ENCODE data around the gene KRTAP2-1. TPM values are rescaled to one million over a fixed set of nuclear protein-coding genes. Genes with fewer than 3 reads are reported as not detected.

The KRTAP2-1 gene
- total and polyA plus RNA-seq, 2 of the 8 experiments (the other 6 are each of a cell fraction or from before 2014, with no cell fraction given) = not detected

GRCh38 chr17:40997361-40997760 is 49.8 kb downstream of the KRTAP2-1 start:
- no peak overlapping the region for H2BK12ac ChIP-seq (ENCODE audit: low read depth, low read length)
- no peak overlapping the region for H2AK5ac ChIP-seq (ENCODE audit: low read depth, low read length)
- no peak overlapping the region for H3K4me2 ChIP-seq (ENCODE audit: insufficient read depth in 1 of 2, low read depth in 2 of 2, low read length in 2 of 2)
- no peak overlapping the region for H2AFZ ChIP-seq (ENCODE audit: low read length)
- no peak overlapping the region for H4K91ac ChIP-seq (replicated peaks; ENCODE audit: insufficient read length, low read length)
- FAIRE-seq (no peak), DNase-seq (ENCODE audit: low read depth in 1 of 2, low spot score in 2 of 2) (no peak)
- no peaks in the 10 kb centered on the region for H3K36me3 ChIP-seq (ENCODE audit: control insufficient read depth in 2 of 4, insufficient read depth in 4 of 4, low read length in 3 of 4)
- H3K27ac ChIP-seq (ENCODE audit: low read depth, low read length) = no peak overlapping the region
- no peaks in the 10 kb centered on the region for H3K79me2 ChIP-seq (ENCODE audit: control insufficient read depth in 1 of 2, insufficient read depth in 2 of 2, low read length in 2 of 2)
- H3K9ac ChIP-seq (replicated peaks in 1 of 4; ENCODE audit: extremely low read depth in 1 of 4, low read depth in 3 of 4, low read length in 3 of 4) = no peak overlapping the region
- H3K56ac ChIP-seq (replicated peaks; ENCODE audit: insufficient read length, low read depth, low read length) = no peak overlapping the region
- no peak overlapping the region for H3K4me3 ChIP-seq (ENCODE audit: extremely low read depth in 1 of 4, insufficient read depth in 2 of 4, low read depth in 3 of 4, low read length in 4 of 4)
- H2BK20ac ChIP-seq (ENCODE audit: low read length) = no peak overlapping the region
- H2BK15ac ChIP-seq (ENCODE audit: low read length) = no peak overlapping the region
- 97% methylated on average over 2 of the region's 2 CpGs; no CpG with 5 or more reads in 1 of the 2 experiments for WGBS, 2 experiments (ENCODE audit: extremely low coverage in 1 of 2, insufficient coverage in 1 of 2, insufficient read length in 1 of 2, insufficient replicate concordance in 2 of 2, low coverage in 1 of 2, low lambda C conversion rate in 2 of 2, missing lambda C conversion rate in 1 of 2)
- ChIA-PET CTCF (ENCODE audit: partially characterized antibody) (interaction anchor here (1.0 kb wide), 1 partner anchor 332 kb away, joined by 3 read pairs; no protein-coding TSS in a partner anchor), POLR2A (ENCODE audit: partially characterized antibody) (interaction anchor here (1.9 kb wide), 1 partner anchor 10 kb away, joined by 4 read pairs; no protein-coding TSS in a partner anchor)
- no peaks in the 10 kb centered on the region for H3K9me3 ChIP-seq (ENCODE audit: insufficient read depth in 2 of 2, low read depth in 1 of 2, low read length in 1 of 2)
- H3K14ac ChIP-seq (ENCODE audit: insufficient read length) = no peak overlapping the region
- H4K20me1 ChIP-seq (replicated peaks in 1 of 2; ENCODE audit: control insufficient read depth in 1 of 2, insufficient read depth in 2 of 2, low read length in 2 of 2) = no peaks in the 10 kb centered on the region
- H3K4me1 ChIP-seq (replicated peaks in 1 of 4; ENCODE audit: control insufficient read depth in 3 of 4, insufficient read depth in 4 of 4, low read length in 3 of 4) = peaks cover 0 to 2% (median 0%) of the 10 kb centered on the region in 4 experiments; a peak in 2 of 7 replicates
- no peak overlapping the region for H2BK120ac ChIP-seq (replicated peaks; ENCODE audit: low read depth, low read length)
- H4K5ac ChIP-seq (ENCODE audit: insufficient read length, low read depth, low read length) = no peak overlapping the region
- H3K4ac ChIP-seq (replicated peaks; ENCODE audit: insufficient read length, low read depth, low read length) = no peak overlapping the region
- no peaks in the 10 kb centered on the region for H3K23me2 ChIP-seq (ENCODE audit: low read depth, low read length)
- H3K18ac ChIP-seq (ENCODE audit: extremely low read depth, low read length) = no peak overlapping the region
- no peak overlapping the region for H3K23ac ChIP-seq (ENCODE audit: insufficient read length)
- H3K27me3 ChIP-seq (replicated peaks in 1 of 4; ENCODE audit: control insufficient read depth in 3 of 4, extremely low read depth in 1 of 4, insufficient read depth in 3 of 4, low read length in 3 of 4) = no peaks in the 10 kb centered on the region
- H4K8ac ChIP-seq (ENCODE audit: extremely low read depth, insufficient read depth, low read length) = no peak overlapping the region
- H2BK5ac ChIP-seq (ENCODE audit: low read depth, low read length) = no peak overlapping the region
- no peaks in the 10 kb centered on the region for H3K79me1 ChIP-seq (ENCODE audit: low read depth, low read length)
- TF ChIP-seq HDAC2 (IDR thresholded peaks at IDR 0.05; ENCODE audit: borderline replicate concordance in 1 of 2, low read depth in 2 of 2, low read length in 2 of 2) (no peak), NRF1 (IDR thresholded peaks at IDR 0.05; ENCODE audit: low read depth, low read length) (no peak), BACH1 (IDR thresholded peaks at IDR 0.05; ENCODE audit: low read length) (no peak), KDM1A (IDR thresholded peaks at IDR 0.05; ENCODE audit: borderline replicate concordance, low read length) (no peak), TAF1 (IDR thresholded peaks at IDR 0.05; ENCODE audit: low read depth, low read length) (no peak), ZNF274 (IDR thresholded peaks at IDR 0.05; ENCODE audit: borderline replicate concordance, extremely low read depth, low read length) (no peak), HDAC6 (IDR thresholded peaks at IDR 0.05; ENCODE audit: low read depth, low read length) (no peak), SP4 (IDR thresholded peaks at IDR 0.05; ENCODE audit: low read length) (no peak), TCF12 (IDR thresholded peaks at IDR 0.05; ENCODE audit: low read depth, low read length) (no peak), FOSL1 (IDR thresholded peaks at IDR 0.05; ENCODE audit: insufficient read depth, low read depth, low read length) (no peak), SP2 (IDR thresholded peaks at IDR 0.05; ENCODE audit: low read length) (no peak), RNF2 (IDR thresholded peaks at IDR 0.05; ENCODE audit: borderline replicate concordance, low read depth, low read length, missing control alignments, poor library complexity, severe bottlenecking) (no peak), BCL11A (IDR thresholded peaks at IDR 0.05; ENCODE audit: low read depth in 2 of 2, low read length in 2 of 2) (no peak), POU5F1 (IDR thresholded peaks at IDR 0.05; ENCODE audit: low read depth, low read length) (no peak), EGR1 (IDR thresholded peaks at IDR 0.05; ENCODE audit: borderline replicate concordance, low read depth, low read length) (no peak)

All from H1 (cell line).